Right lobe of liver (tissue), 6 donors: Measurements from ENCODE around the gene SLC19A2. TPM values are rescaled to one million over a fixed set of nuclear protein-coding genes. Genes with fewer than 3 reads are reported as not detected.

Experiments used
- ATAC-seq, 4 donors: fragments of 200-7000 bp; cut with Tn5 transposase; one replicate each; pipeline ENCODE4 v1.9.1; 2020; ENCODE audit warnings: mild to moderate bottlenecking in 4 of 4, moderate library complexity in 4 of 4
- DNase-seq, 3 donors: peaks; one replicate each; pipeline ENCODE4 v3.0.0-alpha.2; 2020
- H3K27ac ChIP-seq, 3 donors: fragments of 200-600 bp; one replicate each; pipeline ENCODE4 v1.8.0; 2022
- H3K27me3 ChIP-seq, 2 donors: fragments of 200-600 bp; one replicate each; pipeline ENCODE4 v1.8.0; 2022
- H3K36me3 ChIP-seq, 4 donors: fragments of 200-600 bp; sonication (generic) in 1 of 4; one replicate each; pipeline versions ENCODE4 v1.5.1 to v1.8.0; 2017 to 2022; ENCODE audit warnings: control low read depth in 1 of 4
- H3K4me1 ChIP-seq, 4 donors: fragments of 200-600 bp; sonication (generic) in 1 of 4; one replicate each; pipeline versions ENCODE4 v1.5.1 to v1.8.0; 2017 to 2022; ENCODE audit warnings: control low read depth in 1 of 4
- H3K4me3 ChIP-seq, 3 donors: fragments of 200-600 bp; one replicate each; pipeline ENCODE4 v1.8.0; 2022
- H3K9me3 ChIP-seq, 4 donors: fragments of 200-600 bp; sonication (generic) in 1 of 4; one replicate each; pipeline versions ENCODE4 v1.5.1 to v1.8.0; 2017 to 2022; ENCODE audit warnings: control low read depth in 1 of 4
- CTCF ChIP-seq, 4 donors: fragments of 200-600 bp in 3 of 4; fragments of 450-650 bp in 1 of 4; IDR thresholded peaks; one replicate each; pipeline versions ENCODE4 v1.5.1 to v1.8.0; 2016 to 2022; ENCODE audit warnings: antibody characterized with exemption in 4 of 4, mild to moderate bottlenecking in 2 of 4
- POLR2A ChIP-seq: fragments of 450-650 bp; IDR thresholded peaks from one replicate; pipeline ENCODE4 v1.6.1; 2017; ENCODE audit warnings: antibody characterized with exemption, mild to moderate bottlenecking
- WGBS: methylation state at CpG from one replicate; pipeline ENCODE4 v1.1.6; 2018; ENCODE audit warnings: low coverage, low lambda C conversion rate; ENCODE audit not compliant: insufficient coverage; ENCODE audit errors: missing lambda C conversion rate; 5-methylcytosine and 5-hydroxymethylcytosine counted together
- intact Hi-C, 2 donors: fragments of 100-400 bp; cut with DNase I; formaldehyde crosslinking; loops; one replicate each; pipeline versions ENCODE4 v1.11.2 to v1.14.1; 2022
- total RNA-seq, 6 experiments: library from RNA; depleted of rRNA in 2 of 6; stranded (reverse); fragments of >200 nt in 2 of 6; fragmentation: NEBNext Ultra II Directional in 3 of 6; extraction: Animal tissue kit (Norgen Biotek cat#: 25700) in 3 of 6; gene quantifications; one replicate each; pipeline versions ENCODE4 v1.1.0 to v1.2.4, GENCODE V29; 2016 to 2023
- donor health status: DM: no; HTN: yes; CAD: no.
- donor health status: DM: no; HTN: no; CAD: no.
- donor health status: DM: no; HTN: no; CAD: no.
- donor health status: DM: no; HTN: yes; CAD: no.
- donor health status: DM: no; HTN: yes; CAD: no.

The SLC19A2 gene
- total RNA-seq, 6 experiments from 2014 or later, result 7.1 to 12.7 (median 8.1) TPM

- Histone ChIP-seq H3K36me3 (no peaks in the 10 kb centered on the region), H3K27ac (no peak overlapping the region), H3K9me3 (no peaks in the 10 kb centered on the region), H3K4me1 (no peaks in the 10 kb centered on the region), H3K4me3 (no peak overlapping the region), H3K27me3 (no peaks in the 10 kb centered on the region)
- WGBS, result 69% methylated on average over 2 of the region's 2 CpGs
- DNase-seq (no peak), ATAC-seq (no peak)
- intact Hi-C loops, result no loop called here
- TF ChIP-seq CTCF (IDR thresholded peaks at IDR 0.05), result no peak
- TF ChIP-seq POLR2A, result no peak
Measured at GRCh38 chr1:169456029-169456428, 29.7 kb downstream of the SLC19A2 start.

GRCh38 chr1:169452921-169453320, 32.8 kb downstream of the SLC19A2 start:
- intact Hi-C loops, result no loop called here
- no peaks in the 10 kb centered on the region for H3K27me3 ChIP-seq
- no peak for DNase-seq

GRCh38 chr1:169451218-169451824, 34.4 kb downstream of the SLC19A2 start:
- TF ChIP-seq CTCF (IDR thresholded peaks at IDR 0.05) (no peak), POLR2A (no peak)
- peak in 1 of 4 donors; percentile 29 for ATAC-seq
- H3K4me1 ChIP-seq, result no peaks in the 10 kb centered on the region
- intact Hi-C loops, result no loop called here
- no peak for DNase-seq
- H3K9me3 ChIP-seq, result no peaks in the 10 kb centered on the region
- H3K4me3 ChIP-seq, result no peak overlapping the region
- H3K27ac ChIP-seq, result no peak overlapping the region
- H3K27me3 ChIP-seq, result no peaks in the 10 kb centered on the region
- WGBS, result 27% methylated on average over 1 of the region's 1 CpG
- H3K36me3 ChIP-seq, result no peaks in the 10 kb centered on the region

More at GRCh38 chr1:169452921-169453320, 32.8 kb downstream of the SLC19A2 start:
- Histone ChIP-seq H3K4me1 (no peaks in the 10 kb centered on the region), H3K9me3 (no peaks in the 10 kb centered on the region), H3K4me3 (no peak overlapping the region), H3K36me3 (no peaks in the 10 kb centered on the region), H3K27ac (no peak overlapping the region)
- 71% methylated on average over 2 of the region's 2 CpGs for WGBS
- no peak for TF ChIP-seq POLR2A
- no peak for TF ChIP-seq CTCF (IDR thresholded peaks at IDR 0.05)
- no peak for ATAC-seq

- TF ChIP-seq POLR2A, result no peak
- TF ChIP-seq CTCF (IDR thresholded peaks at IDR 0.05), result no peak
- Histone ChIP-seq H3K27me3 (no peaks in the 10 kb centered on the region), H3K36me3 (no peaks in the 10 kb centered on the region), H3K4me3 (no peak overlapping the region), H3K27ac (no peak overlapping the region), H3K4me1 (no peaks in the 10 kb centered on the region), H3K9me3 (no peaks in the 10 kb centered on the region)
- 48% methylated on average over 3 of the region's 3 CpGs for WGBS
- DNase-seq (no peak), ATAC-seq (no peak)
- intact Hi-C loops, result no loop called here
Measured at GRCh38 chr1:169443923-169444322, 41.8 kb downstream of the SLC19A2 start.
